GM18861 (cell line): ENCODE results near the gene SCAMP2.

Experiments
- ATAC-seq: cut with Tn5 transposase; IDR thresholded peaks from one replicate; pipeline ENCODE4 v1.9.1; 2021; ENCODE audit not compliant: unreplicated experiment

The SCAMP2 gene

DNA sequence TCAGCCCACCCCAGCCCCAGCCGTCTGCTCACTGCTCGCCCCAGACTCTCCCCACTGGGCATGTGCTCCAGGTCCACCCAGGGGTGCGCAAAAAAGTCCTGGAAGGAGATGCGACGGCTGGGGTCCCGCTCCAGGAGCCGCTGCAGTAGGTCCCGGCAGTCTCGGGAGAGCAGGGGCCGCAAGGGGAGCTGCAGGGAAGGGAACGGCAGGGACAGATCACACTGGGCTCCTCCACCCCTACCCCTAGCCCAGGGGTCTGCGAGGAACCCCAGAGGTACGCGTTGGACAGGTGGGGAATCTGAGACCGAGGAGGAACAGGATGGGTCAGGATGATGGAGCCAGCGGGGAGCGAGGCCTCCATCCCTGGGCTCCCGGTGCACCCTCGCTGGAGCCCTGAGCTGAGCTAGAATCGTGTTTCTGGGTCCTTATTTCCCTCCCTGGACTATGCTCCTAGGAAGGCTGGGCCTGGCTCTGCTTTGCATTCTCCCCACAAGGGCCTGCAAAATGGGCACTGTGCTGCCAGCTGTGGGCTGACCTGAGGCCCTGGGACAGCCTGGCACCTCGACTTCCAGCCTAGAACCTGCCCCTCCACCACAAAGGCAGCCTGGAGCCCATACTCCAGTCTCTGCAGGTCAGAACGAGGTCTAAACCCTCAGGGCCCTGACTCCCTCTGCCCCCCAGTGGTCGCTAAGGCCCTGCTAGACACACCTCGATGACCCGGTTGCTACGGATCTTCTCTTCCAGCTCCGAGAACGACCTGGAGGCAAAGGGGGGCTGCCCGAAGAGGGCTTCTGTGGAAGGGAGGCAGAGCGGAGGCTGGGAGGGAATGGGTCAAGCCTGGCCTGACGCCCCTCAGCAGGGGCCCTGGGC, 33.4 kb downstream of the SCAMP2 start:
- ATAC-seq = no peak

GRCh38 chr15:74838746-74839525, 34.2 kb downstream of the SCAMP2 start:
- no peak for ATAC-seq

DNA sequence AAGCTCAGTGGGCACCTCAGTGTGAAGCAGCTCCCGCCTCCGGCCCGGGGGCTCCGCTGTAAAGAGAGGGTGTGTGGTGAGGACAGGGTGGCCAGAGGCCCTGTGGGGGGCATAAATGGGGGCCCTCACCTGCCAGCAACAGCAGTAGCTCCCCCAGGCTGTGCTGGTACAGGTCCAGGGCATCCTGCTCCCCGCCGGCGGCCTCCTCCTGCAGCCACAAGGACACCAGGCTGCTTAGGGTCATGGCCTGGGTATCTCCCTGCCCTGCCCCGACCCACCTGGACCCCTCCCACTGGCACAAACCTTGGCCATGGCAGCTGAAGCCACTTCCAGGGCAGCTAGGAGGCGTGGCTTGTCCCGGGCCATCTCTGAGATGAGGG, 35.0 kb downstream of the SCAMP2 start:
- ATAC-seq = no peak

GRCh38 chr15:74837482-74838136, 35.6 kb downstream of the SCAMP2 start:
- no peak for ATAC-seq

GRCh38 chr15:74836846-74837245, 36.3 kb downstream of the SCAMP2 start:
- no peak for ATAC-seq

GRCh38 chr15:74835312-74835823, 37.8 kb downstream of the SCAMP2 start:
- no peak for ATAC-seq

- no peak for ATAC-seq
These were observed 39.6 kb downstream of the SCAMP2 start for GRCh38 chr15:74833376-74834107.

GRCh38 chr15:74832826-74833225, 40.3 kb downstream of the SCAMP2 start:
- no peak for ATAC-seq

DNA sequence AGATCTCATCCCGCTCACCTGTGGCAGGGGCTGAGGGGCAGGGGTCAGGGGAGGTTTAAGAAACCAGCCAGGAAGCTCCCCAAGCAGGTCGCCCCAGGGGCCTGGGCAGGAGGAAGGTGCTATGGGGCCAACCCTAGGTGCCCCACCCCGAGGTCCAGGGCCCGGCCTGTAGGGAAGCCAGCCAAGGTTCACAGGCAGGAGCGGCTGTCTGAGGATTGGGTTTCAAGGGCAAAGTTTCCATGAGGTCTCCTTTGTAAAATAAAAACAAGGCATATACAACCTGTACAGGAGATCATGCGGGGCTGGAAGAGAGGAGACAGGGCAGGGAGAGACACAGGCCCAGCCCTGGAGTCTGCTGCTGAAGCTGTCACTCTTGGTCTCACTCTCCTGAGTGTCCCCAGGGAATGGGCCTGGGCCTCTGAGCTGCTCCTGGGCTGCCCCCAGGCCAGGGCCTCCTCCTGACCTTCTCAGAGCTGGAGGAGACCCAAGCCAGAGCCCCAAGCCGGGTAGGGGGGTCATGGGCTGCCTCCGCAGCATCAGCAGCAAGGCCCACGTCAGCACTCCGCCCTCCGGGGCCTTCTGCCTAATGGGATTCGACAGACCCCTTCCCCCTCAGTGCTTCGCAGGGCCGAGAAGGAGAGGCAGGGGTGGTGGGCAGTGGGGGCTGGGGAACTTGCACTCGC, 41.2 kb downstream of the SCAMP2 start:
- ATAC-seq = no peak

DNA sequence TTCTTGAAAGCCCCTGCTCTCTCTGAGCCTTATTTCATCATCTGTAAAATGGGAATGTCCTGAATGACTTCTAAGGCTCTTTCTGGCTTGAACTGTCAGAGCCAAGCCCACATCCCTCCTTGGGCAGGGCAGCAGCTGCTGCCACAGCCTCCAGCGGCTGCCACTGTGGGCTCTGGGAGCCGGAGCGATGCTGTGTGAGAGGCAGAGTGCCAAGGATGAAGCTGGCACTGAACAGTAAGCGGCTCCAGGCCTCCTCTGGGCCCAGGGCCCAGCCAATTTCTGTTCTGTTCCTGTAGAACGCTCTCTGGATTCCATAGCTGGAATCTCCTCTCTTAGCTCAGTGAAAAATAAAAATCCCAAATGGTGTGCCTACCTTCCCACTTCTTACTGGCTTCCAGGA, 42.3 kb downstream of the SCAMP2 start:
- ATAC-seq = no peak

DNA sequence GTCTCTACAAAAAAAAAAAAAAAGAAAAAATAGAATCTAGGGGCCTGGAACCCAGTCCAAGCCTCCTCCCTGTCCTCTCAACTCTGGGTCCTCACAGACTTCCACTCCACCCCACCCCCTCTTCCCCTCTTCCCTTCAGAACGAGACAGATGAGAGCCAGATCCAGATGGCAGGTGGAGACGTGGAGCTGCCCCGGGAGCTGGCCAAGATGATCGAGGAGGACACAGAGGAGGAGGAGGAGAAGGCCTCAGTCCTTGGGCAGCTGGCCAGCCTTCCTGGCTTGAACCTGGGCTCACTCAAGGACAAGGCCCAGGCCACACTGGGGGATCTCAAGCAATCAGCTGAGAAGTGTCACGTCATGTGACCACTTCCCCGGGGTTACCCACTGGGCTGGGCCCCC, 43.2 kb downstream of the SCAMP2 start:
- ATAC-seq = no peak

DNA sequence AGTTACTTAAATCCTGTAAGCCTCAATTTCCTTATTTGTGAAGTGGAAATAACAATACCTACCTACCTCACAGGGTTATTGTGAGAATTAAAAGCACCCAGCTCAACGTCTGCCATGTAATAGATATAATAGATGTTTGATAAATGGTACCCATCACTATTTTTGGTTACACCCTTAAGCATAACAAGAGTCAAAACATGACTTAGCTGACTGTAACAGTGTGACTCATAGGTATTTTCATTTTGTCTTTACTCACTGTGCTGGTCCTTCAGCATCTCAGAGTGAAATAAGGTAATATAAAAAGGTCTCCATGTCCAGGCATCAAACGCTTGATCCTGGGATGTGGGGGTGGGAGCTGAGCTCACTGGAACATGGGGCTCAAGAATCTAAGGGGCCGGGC, 43.7 kb downstream of the SCAMP2 start:
- no peak for ATAC-seq

GRCh38 chr15:74828835-74829234, 44.3 kb downstream of the SCAMP2 start:
- ATAC-seq = no peak

- no peak for ATAC-seq
These were observed 45.6 kb downstream of the SCAMP2 start for GRCh38 chr15:74827614-74828013.

- no peak for ATAC-seq
These were observed 46.2 kb downstream of the SCAMP2 start for GRCh38 chr15:74826921-74827320.

DNA sequence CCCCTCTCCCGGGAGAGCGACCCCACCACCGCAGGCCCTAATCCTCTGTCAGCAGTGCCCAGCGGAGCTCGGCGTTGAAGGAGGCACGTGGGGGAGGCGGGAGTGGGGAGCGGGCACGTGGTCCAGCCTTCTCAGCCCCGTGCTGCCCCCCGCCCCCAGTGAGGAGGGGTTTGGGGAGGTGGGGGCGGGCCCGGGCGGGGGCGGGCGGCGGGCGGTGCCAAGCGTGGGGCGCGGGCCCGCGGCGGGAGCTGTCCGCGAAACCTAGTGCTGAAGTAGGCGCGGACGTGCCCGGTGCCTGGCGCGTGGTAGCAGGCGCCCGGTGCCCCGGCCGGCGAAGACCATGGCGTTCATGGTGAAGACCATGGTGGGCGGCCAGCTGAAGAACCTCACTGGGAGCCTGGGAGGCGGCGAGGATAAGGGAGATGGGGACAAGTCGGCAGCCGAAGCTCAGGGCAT, 46.8 kb downstream of the SCAMP2 start, which contains the start of gene CPLX3:
Gene CPLX3 (plus strand): TSS at position 264 of the 456 bp plus-strand sequence. CDS start 77 bp downstream, at position 341.
- no peak for ATAC-seq

DNA sequence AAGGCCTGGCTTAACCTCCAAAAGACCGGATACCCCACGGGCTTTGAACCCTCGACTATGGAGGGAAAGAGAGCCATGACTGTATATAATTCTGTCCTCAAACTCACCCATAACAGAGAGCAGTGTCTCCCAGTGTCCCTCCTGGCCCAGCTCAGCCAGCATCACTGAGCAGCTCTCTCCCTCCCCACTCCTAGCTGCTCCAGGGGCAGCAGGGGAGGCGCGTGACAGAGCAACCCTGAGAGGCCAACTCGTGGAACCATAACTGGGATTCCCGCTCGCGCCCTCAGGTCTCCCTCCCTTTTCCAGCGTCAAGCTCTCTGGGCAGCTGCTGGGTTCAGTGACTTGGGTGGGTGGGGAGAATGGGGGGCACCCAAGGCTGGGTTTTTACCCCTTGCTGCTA, 47.3 kb downstream of the SCAMP2 start:
- no peak for ATAC-seq

DNA sequence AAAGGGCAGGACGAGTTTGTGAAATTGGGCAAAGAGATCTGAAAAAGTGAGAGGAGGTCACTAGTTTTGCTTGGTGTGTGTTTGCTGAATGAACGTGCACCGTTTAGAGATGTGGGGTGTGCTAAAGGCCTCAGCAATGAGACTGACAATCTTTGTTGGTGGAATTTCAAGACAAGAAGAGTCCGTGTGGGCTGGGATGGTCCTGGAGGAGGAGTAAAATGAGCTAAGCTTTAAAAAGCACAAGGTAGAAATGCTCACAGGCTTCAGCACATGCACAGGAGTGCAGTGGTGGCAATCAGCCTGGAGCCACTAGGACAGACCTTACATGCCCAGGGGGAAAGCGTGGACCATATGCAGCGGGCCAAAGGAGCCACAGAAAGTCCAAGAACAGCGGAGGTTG, 48.2 kb downstream of the SCAMP2 start:
- ATAC-seq = no peak

- ATAC-seq = no peak
These were observed 49.8 kb downstream of the SCAMP2 start for GRCh38 chr15:74823324-74823723.

DNA sequence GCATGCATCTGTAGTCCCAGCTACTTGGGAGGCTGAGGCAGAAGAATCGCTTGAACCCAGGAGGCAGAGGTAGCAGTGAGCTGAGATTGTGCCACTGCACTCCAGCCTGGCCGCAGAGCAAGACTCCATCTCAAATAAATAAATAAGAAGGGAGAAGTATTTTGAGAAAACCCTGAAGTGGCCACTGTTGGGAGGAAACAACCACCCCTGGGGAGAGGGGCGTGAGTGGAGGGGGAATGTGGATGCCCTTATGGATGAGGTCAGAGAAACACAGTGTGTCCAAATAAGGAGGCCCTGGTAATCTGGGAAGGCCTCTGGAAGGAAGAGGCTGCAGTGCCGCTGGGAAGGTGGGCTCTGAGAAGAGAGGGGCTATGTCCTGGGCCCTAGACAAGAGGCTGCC, 50.9 kb downstream of the SCAMP2 start:
- no peak for ATAC-seq
